AG04450 (cell line): ENCODE data around the gene PACS2. TPM values are rescaled to one million over a fixed set of nuclear protein-coding genes. Genes with fewer than 3 reads are reported as not detected.
A peak's percentile ranks its signal among the peaks of the same experiment; 100 is the strongest.
"Not testable (repeated sequence)": the region's sequence is repeated elsewhere in the genome, so short reads cannot be mapped to it uniquely, and the experiment has no call there.

Source experiments
- CTCF ChIA-PET: fragments of 300-600, 350-600 bp; formaldehyde crosslinking; extraction: SDS; loops from one replicate; lab custom pipeline; 2022; ENCODE audit warnings: antibody characterized with exemption, inconsistent platforms; lab: Charles Lee
- POLR2A ChIA-PET: fragments of 350-600 bp; formaldehyde crosslinking; extraction: SDS; loops from one replicate; lab custom pipeline; 2021; ENCODE audit warnings: antibody characterized with exemption, inconsistent platforms; lab: Yijun Ruan, JAX
- DNase-seq: peaks from one replicate; pipeline ENCODE4 v3.0.0-alpha.2; 2011; ENCODE audit warnings: low read depth, low spot score
- H3K27ac ChIP-seq: one replicate; pipeline ENCODE4 v1.5.1; 2012; ENCODE audit warnings: low read depth, low read length, control low read depth
- H3K27me3 ChIP-seq: one replicate; pipeline ENCODE4 v1.6.0; 2012; ENCODE audit warnings: low read length; ENCODE audit not compliant: control insufficient read depth, insufficient read depth
- H3K4me3 ChIP-seq: 2 replicates; pipeline ENCODE4 v1.5.1; 2011; ENCODE audit warnings: mild to moderate bottlenecking, low read depth, low read length, control low read depth
- H3K9me3 ChIP-seq: 2 replicates; pipeline ENCODE4 v1.5.1; 2012; ENCODE audit warnings: low read length; ENCODE audit not compliant: control insufficient read depth, insufficient read depth
- polyA plus RNA-seq: library from polyadenylated mRNA; depleted of rRNA; stranded (reverse); fragments of >200 nt; gene quantifications from 2 replicates; pipeline ENCODE4 v1.2.3, GENCODE V29; 2011
- TF ChIP-seq, protein P1 (sequence below): IDR thresholded peaks from 2 replicates; pipeline ENCODE4 v1.5.1; 2011; ENCODE audit warnings: low read depth, low read length, control low read depth, inconsistent platforms

Gene PACS2
- polyA plus RNA-seq, 1 experiment, result 13.0 TPM

DNA sequence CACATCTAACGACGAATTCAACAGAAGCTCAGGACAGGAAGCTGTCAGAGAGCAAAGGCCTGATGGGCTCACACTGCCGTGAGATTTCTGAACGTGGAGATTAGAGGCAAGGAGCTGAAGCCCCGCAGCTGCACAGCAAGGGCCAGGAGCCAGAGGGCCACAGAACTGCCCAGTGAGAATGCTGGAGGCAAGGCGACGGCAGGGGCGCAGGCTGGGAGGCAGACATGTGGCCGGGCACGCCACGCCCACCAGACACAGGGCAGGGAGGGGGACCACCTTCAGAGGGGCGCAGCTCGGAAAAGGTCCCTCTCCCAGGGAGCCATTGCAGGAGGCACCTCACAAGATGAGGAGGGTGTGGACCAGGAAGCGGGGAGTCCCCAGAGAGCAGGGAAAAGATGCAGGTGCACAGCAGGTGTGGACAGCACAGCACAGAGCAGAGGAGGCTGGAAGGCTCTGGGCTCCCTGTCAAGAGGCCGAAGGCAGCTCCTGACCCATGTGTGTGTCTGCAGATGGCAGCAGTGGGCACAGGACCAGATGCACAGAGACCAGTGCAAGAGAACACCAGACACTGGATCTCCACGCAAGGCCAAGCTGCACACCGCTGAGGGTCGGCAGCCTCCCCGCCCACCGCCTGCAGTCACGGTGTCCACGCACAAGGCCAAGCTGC lies 43.2 kb upstream of the PACS2 start:
- ChIA-PET POLR2A (interaction anchor here (0.6 kb wide), 1 partner anchor 248 kb away, joined by 4 read pairs; no protein-coding TSS in a partner anchor), CTCF (no interaction called here)
- Histone ChIP-seq H3K27ac (no peak overlapping the region), H3K27me3 (no peaks in the 10 kb centered on the region), H3K4me3 (no peak overlapping the region), H3K9me3 (no peaks in the 10 kb centered on the region)
- no peak for DNase-seq
- TF ChIP-seq, protein P1, sequence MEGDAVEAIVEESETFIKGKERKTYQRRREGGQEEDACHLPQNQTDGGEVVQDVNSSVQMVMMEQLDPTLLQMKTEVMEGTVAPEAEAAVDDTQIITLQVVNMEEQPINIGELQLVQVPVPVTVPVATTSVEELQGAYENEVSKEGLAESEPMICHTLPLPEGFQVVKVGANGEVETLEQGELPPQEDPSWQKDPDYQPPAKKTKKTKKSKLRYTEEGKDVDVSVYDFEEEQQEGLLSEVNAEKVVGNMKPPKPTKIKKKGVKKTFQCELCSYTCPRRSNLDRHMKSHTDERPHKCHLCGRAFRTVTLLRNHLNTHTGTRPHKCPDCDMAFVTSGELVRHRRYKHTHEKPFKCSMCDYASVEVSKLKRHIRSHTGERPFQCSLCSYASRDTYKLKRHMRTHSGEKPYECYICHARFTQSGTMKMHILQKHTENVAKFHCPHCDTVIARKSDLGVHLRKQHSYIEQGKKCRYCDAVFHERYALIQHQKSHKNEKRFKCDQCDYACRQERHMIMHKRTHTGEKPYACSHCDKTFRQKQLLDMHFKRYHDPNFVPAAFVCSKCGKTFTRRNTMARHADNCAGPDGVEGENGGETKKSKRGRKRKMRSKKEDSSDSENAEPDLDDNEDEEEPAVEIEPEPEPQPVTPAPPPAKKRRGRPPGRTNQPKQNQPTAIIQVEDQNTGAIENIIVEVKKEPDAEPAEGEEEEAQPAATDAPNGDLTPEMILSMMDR, result no peak

DNA sequence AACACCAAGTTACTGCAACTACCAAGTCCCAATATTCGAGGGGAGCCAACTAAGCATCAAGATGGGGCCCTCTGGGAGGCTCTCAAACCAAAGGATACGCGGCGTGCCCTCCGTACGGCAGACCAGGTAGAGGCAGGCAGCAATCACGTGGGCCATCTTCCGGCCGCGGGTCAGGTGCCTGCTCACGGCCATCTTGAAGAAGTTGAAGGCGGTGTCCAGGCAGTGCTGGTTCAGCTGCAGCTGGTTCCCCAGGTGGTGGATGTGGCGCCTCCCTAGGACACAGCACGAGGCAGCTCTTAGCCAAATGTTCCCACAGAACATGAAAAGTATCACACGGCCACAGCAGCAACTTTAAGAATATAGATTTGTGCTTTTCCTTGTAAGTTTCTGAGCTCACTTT lies 41.9 kb upstream of the PACS2 start:
- H3K27me3 ChIP-seq, result no peaks in the 10 kb centered on the region
- CTCF ChIA-PET, result no interaction called here
- TF ChIP-seq, protein P1, result no peak

DNA sequence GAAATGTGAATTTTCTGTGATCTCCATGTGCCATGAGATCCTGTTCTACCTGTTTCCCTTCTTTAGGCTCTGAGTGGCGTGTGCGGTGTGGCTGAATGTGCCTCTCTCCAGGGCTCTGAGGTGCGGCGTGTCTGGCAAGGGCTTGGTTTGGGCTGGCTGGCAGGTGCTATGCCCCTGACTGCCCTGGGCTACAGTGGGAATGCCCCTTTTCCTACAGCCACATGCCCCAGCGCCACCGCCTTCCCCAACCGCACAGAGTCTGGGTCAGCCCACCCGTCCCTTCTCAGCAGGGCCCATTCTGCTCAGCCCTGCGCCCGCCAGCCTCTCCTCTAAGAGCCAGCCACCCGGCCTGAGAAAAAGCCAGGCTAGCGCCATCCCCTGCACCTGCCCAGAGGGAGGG lies 41.5 kb upstream of the PACS2 start:
- H3K4me3 ChIP-seq, result no peak overlapping the region
- H3K9me3 ChIP-seq, result no peaks in the 10 kb centered on the region
- no peak overlapping the region for H3K27ac ChIP-seq
- H3K27me3 ChIP-seq, result no peaks in the 10 kb centered on the region
- TF ChIP-seq, protein P1, result no peak
- ChIA-PET POLR2A (no interaction called here), CTCF (no interaction called here)
- DNase-seq, result no peak

More for the DNA sequence above, 41.9 kb upstream of the PACS2 start:
- POLR2A ChIA-PET, result no interaction called here
- H3K4me3 ChIP-seq, result no peak overlapping the region
- H3K27ac ChIP-seq, result no peak overlapping the region
- DNase-seq, result no peak
- no peaks in the 10 kb centered on the region for H3K9me3 ChIP-seq

DNA sequence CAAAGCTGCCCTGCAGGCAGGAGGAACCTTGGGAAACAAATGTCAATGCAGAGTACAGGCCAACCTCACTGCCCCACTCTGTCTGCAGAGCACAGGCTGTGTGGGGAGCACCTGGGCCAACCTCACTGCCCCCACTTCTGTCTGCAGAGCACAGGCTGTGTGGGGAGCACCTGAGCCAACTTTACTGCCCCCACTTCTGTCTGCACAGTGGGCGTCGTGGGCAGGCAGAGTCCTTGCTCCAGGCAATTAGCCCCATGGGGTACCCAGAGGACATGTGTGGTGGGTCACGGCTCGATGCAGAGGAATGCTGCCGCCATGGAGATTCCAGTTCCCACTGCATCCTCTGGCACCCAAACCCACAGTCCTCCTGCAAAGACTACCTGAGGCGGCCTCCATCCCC lies 39.9 kb upstream of the PACS2 start:
- ChIA-PET CTCF (interaction anchor here (1.1 kb wide), 1 partner anchor 184 kb away, joined by 3 read pairs; no protein-coding TSS in a partner anchor), POLR2A (no interaction called here)
- H3K27me3 ChIP-seq, result no peaks in the 10 kb centered on the region
- TF ChIP-seq, protein P1, result no peak
- H3K27ac ChIP-seq, result no peak overlapping the region
- no peak for DNase-seq
- H3K9me3 ChIP-seq, result no peaks in the 10 kb centered on the region
- no peak overlapping the region for H3K4me3 ChIP-seq

DNA sequence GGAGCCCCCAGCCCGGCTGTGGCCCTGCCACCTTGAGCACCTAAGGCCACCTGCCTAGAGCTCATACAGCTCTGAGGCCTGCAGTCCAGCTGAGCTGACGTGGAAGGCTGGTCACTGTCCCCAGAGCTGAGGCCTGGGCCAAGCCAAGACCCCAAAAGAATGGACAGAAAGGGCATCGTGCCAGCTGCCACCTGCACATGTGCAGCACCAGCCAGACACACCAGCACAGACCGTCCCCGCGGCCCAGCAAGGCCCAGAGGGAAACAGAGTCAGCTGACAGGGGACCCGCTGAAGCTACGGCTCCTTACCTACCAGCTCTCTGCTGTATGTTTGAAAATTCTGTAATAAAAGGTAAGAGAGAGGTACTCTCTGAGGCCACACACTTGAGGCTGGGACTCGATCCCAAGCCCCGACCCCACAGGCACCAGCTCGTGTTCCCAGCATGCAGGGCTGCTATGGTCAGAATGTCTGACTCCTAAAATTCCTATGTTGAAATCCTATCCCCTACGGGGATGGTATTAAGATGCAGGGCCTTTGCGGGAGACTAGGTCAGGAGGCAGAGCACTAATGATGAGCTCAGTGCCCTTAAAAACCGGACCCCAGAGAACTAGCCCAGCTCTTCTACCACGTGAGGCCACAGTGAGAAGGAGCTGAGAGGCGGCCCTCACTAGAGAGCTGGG lies 39.1 kb upstream of the PACS2 start:
- CTCF ChIA-PET, result interaction anchor here (1.1 kb wide), 1 partner anchor 185 kb away, joined by 3 read pairs; no protein-coding TSS in a partner anchor
- H3K9me3 ChIP-seq, result no peaks in the 10 kb centered on the region
- H3K4me3 ChIP-seq, result no peak overlapping the region
- peak overlapping the region; percentile 52 for H3K27ac ChIP-seq
- POLR2A ChIA-PET, result interaction anchor here (1.2 kb wide), 2 partner anchors 24 to 26 kb away, joined by 3 to 12 read pairs; partner anchors contain the start of gene BRF1
- no peaks in the 10 kb centered on the region for H3K27me3 ChIP-seq
- TF ChIP-seq, protein P1, result no peak
- DNase-seq, result peak; percentile 18

DNA sequence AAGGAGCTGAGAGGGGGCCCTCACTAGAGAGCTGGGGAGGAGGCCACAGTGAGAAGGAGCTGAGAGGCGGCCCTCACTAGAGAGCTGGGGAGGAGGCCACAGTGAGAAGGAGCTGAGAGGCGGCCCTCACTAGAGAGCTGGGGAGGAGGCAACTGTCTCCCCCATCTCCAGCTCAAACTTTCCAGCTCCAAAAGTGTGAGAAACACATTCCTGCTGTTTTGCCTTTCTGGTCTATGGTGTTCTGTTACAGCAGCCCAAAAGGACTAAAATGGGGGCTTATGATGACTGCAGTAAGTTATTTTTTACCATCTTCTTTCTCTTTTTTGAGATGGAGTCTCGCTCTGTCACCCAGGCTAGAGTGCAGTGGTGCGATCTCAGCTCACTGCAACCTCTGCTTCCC lies 37.1 kb upstream of the PACS2 start:
- H3K27me3 ChIP-seq, DNase-seq, POLR2A ChIA-PET, H3K27ac ChIP-seq, H3K9me3 ChIP-seq, H3K4me3 ChIP-seq: not testable (repeated sequence)
- CTCF ChIA-PET, result interaction anchor here (1.3 kb wide), 2 partner anchors 74 to 187 kb away, joined by 4 to 5 read pairs; no protein-coding TSS in a partner anchor
